Activated effector memory CD4-positive, alpha-beta T cell treated with Interleukin-2 at 50 U/mL for 16 hours (primary cell): Measurements from ENCODE around the gene CCP110.

Experiments used
- DNase-seq: peaks from one replicate; pipeline ENCODE4 v3.0.0-alpha.2; 2020

Gene CCP110

GRCh38 chr16:19523559-19524355, at the start of gene CCP110:
Gene CCP110, plus strand, starts transcription at chr16:19523942. Its CDS starts 3,940 bp downstream, at chr16:19527882.
- DNase-seq = peak; percentile 92

- no peak for DNase-seq
Measured at GRCh38 chr16:19474617-19475016, 49.1 kb upstream of the CCP110 start.

GRCh38 chr16:19478505-19478904, 45.2 kb upstream of the CCP110 start:
- no peak for DNase-seq

GRCh38 chr16:19479302-19479721, 44.4 kb upstream of the CCP110 start:
- no peak for DNase-seq

- DNase-seq = no peak
Measured at GRCh38 chr16:19481296-19481695, 42.4 kb upstream of the CCP110 start.

- no peak for DNase-seq
Measured at GRCh38 chr16:19481769-19482168, 42.0 kb upstream of the CCP110 start.

GRCh38 chr16:19482291-19482690, 41.5 kb upstream of the CCP110 start:
- DNase-seq = no peak

- no peak for DNase-seq
Measured at GRCh38 chr16:19484096-19484495, 39.6 kb upstream of the CCP110 start.

- DNase-seq = no peak
Measured at GRCh38 chr16:19485611-19486010, 38.1 kb upstream of the CCP110 start.

GRCh38 chr16:19486051-19486450, 37.7 kb upstream of the CCP110 start:
- no peak for DNase-seq

GRCh38 chr16:19486750-19487325, 36.9 kb upstream of the CCP110 start:
- no peak for DNase-seq

- DNase-seq = no peak
Measured at GRCh38 chr16:19488213-19488640, 35.5 kb upstream of the CCP110 start.

- no peak for DNase-seq
Measured at GRCh38 chr16:19490619-19491018, 33.1 kb upstream of the CCP110 start.

- no peak for DNase-seq
Measured at GRCh38 chr16:19497176-19497575, 26.6 kb upstream of the CCP110 start.

- DNase-seq = no peak
Measured at GRCh38 chr16:19499006-19499405, 24.7 kb upstream of the CCP110 start.

GRCh38 chr16:19499481-19499880, 24.3 kb upstream of the CCP110 start:
- no peak for DNase-seq

- peak; percentile 28 for DNase-seq
Measured at GRCh38 chr16:19502395-19503131, 21.2 kb upstream of the CCP110 start.

GRCh38 chr16:19503461-19504075, 20.2 kb upstream of the CCP110 start:
- no peak for DNase-seq

- no peak for DNase-seq
Measured at GRCh38 chr16:19505600-19506303, 18.0 kb upstream of the CCP110 start.

- no peak for DNase-seq
Measured at GRCh38 chr16:19506965-19507364, 16.8 kb upstream of the CCP110 start.

- no peak for DNase-seq
Measured at GRCh38 chr16:19507867-19508266, 15.9 kb upstream of the CCP110 start.

GRCh38 chr16:19512297-19512696, 11.4 kb upstream of the CCP110 start:
- no peak for DNase-seq
